AG04449 (cell line): ENCODE data around the gene ARFGAP1.

Experiments used
- CTCF ChIA-PET: fragments of 350-600 bp; formaldehyde crosslinking; extraction: SDS; loops from one replicate; lab custom pipeline; 2021; ENCODE audit warnings: antibody characterized with exemption; lab: Yijun Ruan, JAX
- POLR2A ChIA-PET: fragments of 400-600, 350-600 bp; formaldehyde crosslinking; extraction: SDS; loops from one replicate; lab custom pipeline; 2020; ENCODE audit warnings: antibody characterized with exemption, inconsistent platforms; lab: Yijun Ruan, JAX
- DNase-seq: peaks from one replicate; pipeline ENCODE4 v3.0.0-alpha.2; 2010; ENCODE audit warnings: low read depth, low spot score
- H3K4me3 ChIP-seq: 2 replicates; pipeline ENCODE4 v1.5.1; 2011; ENCODE audit warnings: low read depth, mild to moderate bottlenecking, control low read depth, low read length
- CTCF ChIP-seq: IDR thresholded peaks from one replicate; pipeline ENCODE4 v1.5.1; 2011; ENCODE audit warnings: mild to moderate bottlenecking, moderate library complexity, low read length, control low read depth, inconsistent platforms; ENCODE audit not compliant: insufficient read depth; ENCODE audit errors: missing control alignments

ARFGAP1 gene

GRCh38 chr20:63233061-63233344 is 39.6 kb upstream of the ARFGAP1 start:
- H3K4me3 ChIP-seq = no peak overlapping the region
- TF ChIP-seq CTCF = no peak
- no peak for DNase-seq
- ChIA-PET CTCF (interaction anchor here (1.1 to 12.3 kb wide), 12 partner anchors 9 to 176 kb away, joined by 3 to 121 read pairs (median 4); partner anchors contain the start of gene YTHDF1), POLR2A (interaction anchor here (1.0 to 1.7 kb wide), 3 partner anchors 9 to 18 kb away, joined by 3 to 6 read pairs (median 4); no protein-coding TSS in a partner anchor)

- ChIA-PET POLR2A (no interaction called here), CTCF (interaction anchor here (0.7 to 12.3 kb wide), 6 partner anchors 9 to 177 kb away, joined by 3 to 121 read pairs (median 4); no protein-coding TSS in a partner anchor)
- no peak overlapping the region for H3K4me3 ChIP-seq
- no peak for DNase-seq
- no peak for TF ChIP-seq CTCF
Measured at GRCh38 chr20:63233924-63234323, 38.7 kb upstream of the ARFGAP1 start.

- no peak for DNase-seq
- CTCF ChIA-PET = interaction anchor here (0.7 to 12.3 kb wide), 4 partner anchors 10 to 17 kb away, joined by 3 to 121 read pairs (median 4); no protein-coding TSS in a partner anchor
- no peak overlapping the region for H3K4me3 ChIP-seq
- POLR2A ChIA-PET = no interaction called here
- peak; percentile 56 for TF ChIP-seq CTCF
Measured at GRCh38 chr20:63234693-63235398, 37.8 kb upstream of the ARFGAP1 start.

GRCh38 chr20:63235399-63235983 is 37.1 kb upstream of the ARFGAP1 start, which contains the start of gene BIRC7:
TSS of gene BIRC7 (plus strand) at chr20:63235905. CDS start at chr20:63236097, 192 bp downstream.
- no peak for DNase-seq
- POLR2A ChIA-PET = no interaction called here
- H3K4me3 ChIP-seq = no peak within 1 kb of the TSS
- TF ChIP-seq CTCF = no peak
- CTCF ChIA-PET = interaction anchor here (0.9 to 12.3 kb wide), 3 partner anchors 10 to 15 kb away, joined by 3 to 121 read pairs (median 3); no protein-coding TSS in a partner anchor

- no peak for DNase-seq
- no peak for TF ChIP-seq CTCF
- no peak overlapping the region for H3K4me3 ChIP-seq
- ChIA-PET CTCF (interaction anchor here (12.3 kb wide), 1 partner anchor 12 kb away, joined by 121 read pairs; no protein-coding TSS in a partner anchor), POLR2A (interaction anchor here (0.9 kb wide), 1 partner anchor 21 kb away, joined by 3 read pairs; no protein-coding TSS in a partner anchor)
Measured at GRCh38 chr20:63236116-63236837, 36.3 kb upstream of the ARFGAP1 start.

GRCh38 chr20:63238031-63238430 is 34.6 kb upstream of the ARFGAP1 start:
- H3K4me3 ChIP-seq = no peak overlapping the region
- CTCF ChIA-PET = interaction anchor here (0.8 to 12.3 kb wide), 2 partner anchors 14 to 17 kb away, joined by 3 to 121 read pairs; no protein-coding TSS in a partner anchor
- no peak for DNase-seq
- TF ChIP-seq CTCF = no peak
- POLR2A ChIA-PET = no interaction called here
